HFF-Myc (cell line): Measurements from ENCODE around the gene ZNF865.

Experiments
- DNase-seq: peaks from one replicate; pipeline ENCODE4 v3.0.0-alpha.2; 2011; ENCODE audit warnings: low read depth; ENCODE audit errors: extremely low read depth
- H3K4me3 ChIP-seq: replicated peaks from 2 replicates; pipeline ENCODE4 v1.5.1; 2011; ENCODE audit warnings: low read depth, mild to moderate bottlenecking, control low read depth, low read length
- CTCF ChIP-seq: IDR thresholded peaks from 2 replicates; pipeline ENCODE4 v1.5.1; 2012; ENCODE audit warnings: mild to moderate bottlenecking, low read depth, low read length, control low read depth; ENCODE audit errors: missing control alignments

The ZNF865 gene

DNA sequence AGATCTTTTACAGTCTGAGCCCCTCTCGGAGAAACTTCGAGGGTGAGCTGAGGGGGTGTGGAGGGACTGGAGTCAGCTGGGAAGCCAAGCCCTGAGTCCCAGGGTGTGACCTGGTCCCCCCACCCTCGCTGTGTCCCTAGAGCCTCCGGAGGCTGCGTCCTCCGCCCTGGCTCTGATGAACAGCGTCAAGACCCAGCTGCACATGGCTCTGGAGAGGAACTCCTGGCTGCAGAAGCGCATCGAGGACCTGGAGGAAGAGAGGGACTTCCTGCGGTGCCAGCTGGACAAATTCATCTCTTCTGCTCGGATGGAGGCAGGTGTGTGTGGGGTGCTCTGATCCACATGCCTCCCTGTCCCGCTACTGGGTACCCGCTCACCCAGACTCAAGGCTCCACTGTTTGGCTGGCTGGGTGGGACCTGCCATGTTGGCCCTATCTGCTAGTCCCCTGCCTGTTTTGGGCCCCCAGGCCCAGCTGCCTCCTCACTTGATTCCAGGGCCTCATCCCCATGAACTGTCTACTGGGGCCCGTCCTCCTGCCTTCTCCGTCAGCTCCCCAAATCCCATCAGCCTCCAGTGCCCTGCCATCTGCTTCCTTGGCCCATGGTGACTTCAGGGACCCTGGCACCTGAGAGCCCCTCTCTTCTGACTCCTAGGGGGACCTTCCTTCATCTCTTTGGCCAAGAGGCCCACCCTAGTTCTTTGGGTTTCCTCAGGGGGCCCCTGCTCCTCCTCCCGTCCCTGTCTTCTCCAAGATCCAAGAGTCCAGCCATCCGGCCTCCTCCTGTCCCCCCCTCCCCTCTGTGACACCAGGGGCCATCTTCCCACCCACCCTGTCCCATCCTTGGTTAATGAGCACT is 44.0 kb downstream of the ZNF865 start:
- H3K4me3 ChIP-seq, result peak overlapping the region; percentile 72

GRCh38 chr19:55650126-55650557 is 44.7 kb downstream of the ZNF865 start:
- no peak overlapping the region for H3K4me3 ChIP-seq
- no peak for DNase-seq

More for the DNA sequence above, 44.0 kb downstream of the ZNF865 start:
- no peak for DNase-seq
- TF ChIP-seq CTCF, result no peak

DNA sequence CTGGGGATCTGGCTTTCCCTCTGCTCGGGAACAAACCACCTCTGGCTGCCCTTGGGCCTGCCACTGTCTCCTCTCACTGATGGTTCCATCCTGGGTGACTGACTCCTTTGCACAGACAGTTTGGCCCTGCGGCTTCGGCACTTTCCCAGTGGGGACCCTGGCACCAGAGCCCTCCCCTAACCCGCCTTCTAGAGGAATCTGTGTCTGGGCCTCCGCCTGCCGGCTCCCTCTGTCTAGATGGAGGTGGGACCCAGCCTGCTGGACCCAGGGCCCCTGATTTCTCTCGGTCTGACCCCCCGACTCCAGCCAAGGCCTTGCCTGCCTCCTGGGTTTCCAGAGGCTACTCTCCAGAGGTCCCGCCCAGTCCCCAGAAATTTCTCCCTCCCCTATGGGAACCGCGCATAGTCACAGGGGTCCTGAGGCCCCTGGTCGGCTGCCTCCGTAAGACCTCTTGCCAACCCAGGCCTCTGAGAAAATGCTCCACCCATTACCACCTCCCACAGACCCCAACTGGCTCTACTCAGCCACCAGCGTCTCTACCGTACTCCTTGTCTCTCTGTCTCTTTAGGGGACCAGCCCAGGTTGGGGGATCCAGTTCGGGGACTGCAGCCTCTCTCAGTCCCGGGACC is 45.3 kb downstream of the ZNF865 start:
- TF ChIP-seq CTCF, result no peak
- no peak for DNase-seq
- H3K4me3 ChIP-seq, result no peak overlapping the region

More at GRCh38 chr19:55650126-55650557, 44.7 kb downstream of the ZNF865 start:
- no peak for TF ChIP-seq CTCF

DNA sequence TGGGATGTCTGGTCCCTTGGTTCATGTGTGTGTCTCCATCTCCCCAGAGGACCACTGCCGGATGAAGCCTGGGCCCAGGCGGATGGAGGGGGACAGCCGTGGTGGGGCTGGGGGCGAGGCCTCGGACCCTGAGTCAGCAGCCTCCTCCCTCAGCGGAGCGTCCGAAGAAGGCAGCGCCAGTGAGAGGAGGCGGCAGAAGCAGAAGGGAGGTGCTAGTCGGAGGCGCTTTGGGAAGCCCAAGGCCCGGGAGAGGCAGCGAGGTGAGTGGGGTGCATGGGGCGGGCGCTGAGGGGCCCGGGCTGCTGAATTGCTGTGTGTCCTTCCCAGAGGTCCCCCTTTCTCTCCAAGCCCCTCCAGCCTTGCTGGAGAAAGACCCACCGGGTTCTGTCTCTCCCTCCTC is 45.8 kb downstream of the ZNF865 start:
- DNase-seq, result no peak
- TF ChIP-seq CTCF, result no peak
- no peak overlapping the region for H3K4me3 ChIP-seq

DNA sequence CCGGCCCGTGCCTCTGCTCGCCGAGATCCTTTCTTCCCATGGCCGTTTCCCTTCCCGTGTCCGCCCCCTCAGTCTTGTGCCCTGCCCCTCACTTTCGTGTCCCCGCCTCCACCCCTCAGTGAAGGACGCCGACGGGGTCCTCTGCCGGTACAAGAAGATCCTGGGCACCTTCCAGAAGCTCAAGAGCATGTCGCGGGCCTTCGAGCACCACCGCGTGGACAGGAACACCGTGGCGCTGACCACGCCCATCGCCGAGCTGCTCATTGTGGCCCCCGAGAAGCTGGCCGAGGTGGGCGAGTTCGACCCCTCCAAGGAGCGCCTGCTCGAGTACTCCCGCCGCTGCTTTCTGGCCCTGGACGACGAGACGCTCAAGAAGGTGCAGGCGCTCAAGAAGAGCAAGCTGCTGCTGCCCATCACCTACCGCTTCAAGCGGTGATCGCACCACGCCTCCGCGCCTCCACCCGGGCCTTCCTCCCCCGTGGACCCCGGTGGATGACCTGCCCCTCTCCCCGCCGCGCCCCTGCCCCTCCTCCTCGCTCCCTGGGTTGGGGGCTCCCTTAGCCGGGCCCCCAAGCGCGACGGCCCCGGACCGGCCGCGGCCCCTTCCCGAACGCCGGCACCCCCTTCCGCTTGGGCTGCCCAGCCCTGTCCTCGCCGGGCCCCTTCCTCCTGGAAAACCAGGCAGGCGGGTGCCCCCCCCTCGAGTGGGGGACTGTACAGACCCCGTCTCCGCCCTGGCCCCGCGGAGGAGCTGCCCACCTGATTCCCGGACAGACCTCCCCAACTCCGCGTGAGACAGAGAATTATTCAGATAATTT is 47.1 kb downstream of the ZNF865 start:
- no peak for DNase-seq
- H3K4me3 ChIP-seq, result no peak overlapping the region
- no peak for TF ChIP-seq CTCF

DNA sequence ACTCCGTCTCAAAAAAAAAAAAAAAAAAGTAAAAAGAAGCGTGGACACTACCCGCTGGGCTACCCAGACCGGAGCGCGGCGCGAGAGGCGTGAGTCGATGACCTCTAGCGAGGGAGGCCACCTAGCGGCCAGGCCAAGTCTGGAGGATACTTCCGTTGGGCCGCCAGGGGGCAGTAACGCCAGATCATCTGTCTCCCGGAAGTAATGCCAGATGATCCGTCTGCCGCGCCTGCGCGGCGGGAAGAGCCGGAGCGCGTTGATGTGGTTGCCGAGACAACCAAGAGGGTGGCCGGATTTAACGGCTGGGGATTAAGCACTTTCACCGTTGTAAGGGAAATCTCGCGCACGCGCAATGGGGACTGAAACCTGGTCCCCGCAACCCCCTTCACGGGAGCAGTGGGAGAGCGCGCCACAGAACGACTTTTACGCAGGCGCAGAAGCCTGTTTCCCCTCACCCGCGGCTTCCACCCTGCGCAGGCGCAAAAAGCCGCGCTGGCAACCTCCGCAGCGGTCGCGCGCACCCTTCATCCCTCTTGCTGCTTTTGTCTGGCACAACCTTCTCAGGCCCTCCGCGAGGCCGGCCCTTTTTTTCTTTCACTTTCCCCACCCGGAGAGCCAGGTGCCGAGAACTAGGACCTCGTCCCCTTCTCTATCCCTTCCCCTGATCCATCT is 48.3 kb downstream of the ZNF865 start:
- H3K4me3 ChIP-seq, result peak overlapping the region; percentile 75
- peak; percentile 100 for TF ChIP-seq CTCF
- DNase-seq, result peak; percentile 96
